ENCODE results near the gene PEAR1. TPM values are rescaled to one million over a fixed set of nuclear protein-coding genes. Genes with fewer than 3 reads are reported as not detected.
A peak's percentile ranks its signal among the peaks of the same experiment; 100 is the strongest.

The PEAR1 gene
- total RNA-seq, 1 donor from 2014 or later: 14.8 TPM

DNA sequence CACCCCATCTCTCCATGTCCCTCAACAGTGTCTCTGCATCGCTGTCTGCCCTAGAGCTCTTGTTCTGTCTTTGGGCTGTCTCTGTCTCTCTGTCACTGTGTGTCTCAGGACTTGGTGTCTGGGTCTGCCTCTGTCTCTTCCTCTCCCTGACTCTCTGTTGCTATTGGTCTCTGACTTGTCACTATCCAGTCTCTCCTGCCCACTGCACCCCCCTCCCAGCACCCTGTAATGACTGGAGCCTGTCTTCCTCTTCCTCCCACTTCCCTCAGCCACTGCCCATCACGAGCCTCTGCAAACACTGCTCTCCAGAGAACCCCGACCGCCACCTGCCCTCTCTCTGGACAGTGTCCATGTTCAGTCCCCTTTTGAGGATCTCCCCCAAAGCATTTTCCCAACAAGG lies 12.1 kb downstream of the PEAR1 start:
- ATAC-seq: no peak
- intact Hi-C loops (cut with DNase I): no loop called here
- no peaks in the 10 kb centered on the region for H3K9me3 ChIP-seq
- peak; percentile 33 for DNase-seq
- TF ChIP-seq CTCF (IDR thresholded peaks at IDR 0.05): no peak
- H3K27me3 ChIP-seq (ENCODE audit: low read depth): peaks cover 10% of the 10 kb centered on the region
- H3K27ac ChIP-seq: no peak overlapping the region
- H3K4me1 ChIP-seq: peaks cover 18% of the 10 kb centered on the region
- no peak overlapping the region for H3K4me3 ChIP-seq
- peaks cover 30% of the 10 kb centered on the region for H3K36me3 ChIP-seq

DNA sequence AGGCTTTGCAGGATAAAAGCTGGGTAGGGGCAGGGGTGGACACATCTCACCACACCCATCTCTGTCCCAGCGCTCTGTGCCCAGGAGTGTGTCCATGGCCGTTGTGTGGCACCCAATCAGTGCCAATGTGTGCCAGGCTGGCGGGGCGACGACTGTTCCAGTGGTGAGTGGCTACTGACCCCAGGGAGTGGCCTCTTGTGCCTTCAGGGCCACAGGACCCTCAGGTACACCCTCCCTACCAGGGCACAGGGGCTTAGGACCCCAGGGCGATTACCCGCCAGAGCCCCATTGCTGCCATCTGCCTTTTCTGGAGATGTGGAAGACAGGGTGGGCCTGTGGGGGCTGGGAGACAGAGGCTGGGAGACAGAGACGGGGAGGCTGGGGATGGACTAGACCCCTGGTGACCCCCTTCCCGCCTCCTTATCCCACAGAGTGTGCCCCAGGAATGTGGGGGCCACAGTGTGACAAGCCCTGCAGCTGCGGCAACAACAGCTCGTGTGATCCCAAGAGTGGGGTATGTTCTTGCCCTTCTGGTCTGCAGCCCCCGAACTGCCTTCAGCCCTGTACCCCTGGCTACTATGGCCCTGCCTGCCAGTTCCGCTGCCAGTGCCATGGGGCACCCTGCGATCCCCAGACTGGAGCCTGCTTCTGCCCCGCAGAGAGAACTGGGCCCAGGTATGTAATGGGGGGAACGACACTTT lies 12.8 kb downstream of the PEAR1 start:
- ATAC-seq: no peak
- peaks cover 30% of the 10 kb centered on the region for H3K36me3 ChIP-seq
- peak; percentile 27 for DNase-seq
- no peak overlapping the region for H3K4me3 ChIP-seq
- peaks cover 18% of the 10 kb centered on the region for H3K4me1 ChIP-seq
- no peak for TF ChIP-seq CTCF (IDR thresholded peaks at IDR 0.05)
- no peak overlapping the region for H3K27ac ChIP-seq
- H3K27me3 ChIP-seq (ENCODE audit: low read depth): peaks cover 10% of the 10 kb centered on the region
- intact Hi-C loops (cut with DNase I): no loop called here
- no peaks in the 10 kb centered on the region for H3K9me3 ChIP-seq

DNA sequence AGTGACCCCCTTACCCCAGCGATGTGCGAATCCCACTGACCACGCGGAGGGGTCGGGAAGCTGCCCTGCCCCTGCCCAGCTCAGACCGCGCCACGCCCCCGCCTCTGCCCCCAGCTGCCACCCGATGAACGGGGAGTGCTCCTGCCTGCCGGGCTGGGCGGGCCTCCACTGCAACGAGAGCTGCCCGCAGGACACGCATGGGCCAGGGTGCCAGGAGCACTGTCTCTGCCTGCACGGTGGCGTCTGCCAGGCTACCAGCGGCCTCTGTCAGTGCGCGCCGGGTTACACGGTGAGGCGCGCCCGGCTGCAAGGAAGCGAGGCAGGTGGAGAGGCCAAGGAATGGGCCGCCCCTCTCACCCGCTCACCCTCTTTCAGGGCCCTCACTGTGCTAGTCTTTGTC lies 15.0 kb downstream of the PEAR1 start:
- H3K27me3 ChIP-seq (ENCODE audit: low read depth): peaks cover 10% of the 10 kb centered on the region

GRCh38 chr1:156908955-156909354 lies 15.4 kb downstream of the PEAR1 start:
- peaks cover 49% of the 10 kb centered on the region for H3K36me3 ChIP-seq
- H3K9me3 ChIP-seq: no peaks in the 10 kb centered on the region
- no peak overlapping the region for H3K4me3 ChIP-seq
- intact Hi-C loops (cut with DNase I): no loop called here
- peaks cover 10% of the 10 kb centered on the region for H3K27me3 ChIP-seq (ENCODE audit: low read depth)
- no peak overlapping the region for H3K27ac ChIP-seq
- H3K4me1 ChIP-seq: peaks cover 17% of the 10 kb centered on the region
- DNase-seq (no peak), ATAC-seq (no peak)
- TF ChIP-seq CTCF (IDR thresholded peaks at IDR 0.05): no peak

More for the DNA sequence above, 15.0 kb downstream of the PEAR1 start:
- ATAC-seq (no peak), DNase-seq (peak; percentile 32)
- no peaks in the 10 kb centered on the region for H3K9me3 ChIP-seq
- peaks cover 44% of the 10 kb centered on the region for H3K36me3 ChIP-seq
- TF ChIP-seq CTCF (IDR thresholded peaks at IDR 0.05): no peak
- no peak overlapping the region for H3K27ac ChIP-seq
- intact Hi-C loops (cut with DNase I): no loop called here
- H3K4me3 ChIP-seq: no peak overlapping the region
- H3K4me1 ChIP-seq: peaks cover 21% of the 10 kb centered on the region

DNA sequence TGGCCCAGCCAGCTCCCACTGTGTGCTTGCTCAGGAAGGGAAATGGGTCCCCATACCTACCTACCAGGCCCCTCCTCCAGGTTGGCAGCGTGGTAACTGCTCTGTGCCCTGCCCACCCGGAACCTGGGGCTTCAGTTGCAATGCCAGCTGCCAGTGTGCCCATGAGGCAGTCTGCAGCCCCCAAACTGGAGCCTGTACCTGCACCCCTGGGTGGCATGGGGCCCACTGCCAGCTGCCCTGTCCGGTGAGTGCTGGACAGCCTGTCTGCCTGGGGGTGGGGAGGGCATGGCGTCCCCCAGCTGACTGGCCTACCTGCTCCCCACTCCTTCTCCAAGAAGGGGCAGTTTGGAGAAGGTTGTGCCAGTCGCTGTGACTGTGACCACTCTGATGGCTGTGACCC lies 16.2 kb downstream of the PEAR1 start:
- DNase-seq (peak; percentile 39), ATAC-seq (no peak)
- Histone ChIP-seq H3K9me3 (no peaks in the 10 kb centered on the region), H3K36me3 (peaks cover 56% of the 10 kb centered on the region), H3K27me3 (ENCODE audit: low read depth) (peaks cover 10% of the 10 kb centered on the region), H3K4me1 (peaks cover 13% of the 10 kb centered on the region), H3K27ac (no peak overlapping the region), H3K4me3 (no peak overlapping the region)
- TF ChIP-seq CTCF (IDR thresholded peaks at IDR 0.05): no peak
- intact Hi-C loops (cut with DNase I): no loop called here

Measured in lower lobe of right lung (tissue), 2 donors.